Gastrocnemius medialis (tissue), 4 donors: Measurements from ENCODE around the gene ALCAM. TPM values are rescaled to one million over a fixed set of nuclear protein-coding genes. Genes with fewer than 3 reads are reported as not detected.

ENCODE experiments used
- ATAC-seq, 2 donors: fragments of 150-250 bp; one replicate each; pipeline ENCODE4 v1.9.1; 2016
- DNase-seq, 2 donors: peaks; one replicate each; pipeline ENCODE4 v3.0.0-alpha.2; 2019
- H3K27ac ChIP-seq, 4 donors: fragments of 200-600 bp; sonication (generic); 1 replicate in 1 of 4; 2 replicates in 3 of 4; pipeline ENCODE4 v1.5.1; 2016 to 2018; ENCODE audit warnings: mild to moderate bottlenecking in 2 of 4, moderate library complexity in 1 of 4
- H3K27me3 ChIP-seq, 3 donors: fragments of 200-600 bp; sonication (generic) in 2 of 3; 1 replicate in 1 of 3; 2 replicates in 2 of 3; pipeline versions ENCODE4 v1.5.1 to v1.6.0; 2016 to 2019; ENCODE audit warnings: mild to moderate bottlenecking in 1 of 3, moderate library complexity in 1 of 3
- H3K36me3 ChIP-seq, 2 donors: fragments of 200-600 bp; sonication (generic) in 1 of 2; one replicate each; pipeline ENCODE4 v1.5.1; 2017 to 2018
- H3K4me1 ChIP-seq, 2 donors: fragments of 200-600 bp; sonication (generic) in 1 of 2; one replicate each; pipeline ENCODE4 v1.5.1; 2016 to 2017; ENCODE audit warnings: mild to moderate bottlenecking in 2 of 2
- H3K4me3 ChIP-seq, 4 donors: fragments of 200-600 bp; sonication (generic) in 3 of 4; 1 replicate in 1 of 4; 2 replicates in 3 of 4; pipeline ENCODE4 v1.5.1; 2016 to 2019; ENCODE audit warnings: mild to moderate bottlenecking in 2 of 4
- H3K9me3 ChIP-seq, 3 donors: fragments of 200-600 bp; sonication (generic) in 2 of 3; 1 replicate in 1 of 3; 2 replicates in 2 of 3; pipeline ENCODE4 v1.5.1; 2016 to 2019
- CTCF ChIP-seq, 5 experiments: fragments of 450-650 bp in 3 of 5; fragments of 200-600 bp in 2 of 5; sonication (generic) in 2 of 5; IDR thresholded peaks in 4 of 5; conservative IDR thresholded peaks in 1 of 5; 1 replicate in 4 of 5; 2 replicates in 1 of 5; pipeline ENCODE4 v1.5.1; 2016 to 2019; ENCODE audit warnings: antibody characterized with exemption in 5 of 5, mild to moderate bottlenecking in 3 of 5, moderate library complexity in 3 of 5
- POLR2A ChIP-seq, 2 donors: fragments of 450-650 bp; IDR thresholded peaks; one replicate each; pipeline ENCODE4 v1.6.1; 2017; ENCODE audit warnings: antibody characterized with exemption in 2 of 2, mild to moderate bottlenecking in 2 of 2, moderate library complexity in 2 of 2
- in situ Hi-C, 4 donors: fragments of 200-750 bp; cut with MboI; loops; one replicate each; pipeline versions ENCODE4 v1.15.0 to v1.8.0; 2017; ENCODE audit warnings: low sequenced_read_pairs in 4 of 4
- intact Hi-C: fragments of 100-400 bp; cut with DNase I; formaldehyde crosslinking; loops from one replicate; pipeline ENCODE4 v1.15.1; 2023; ENCODE audit warnings: low total_unique reads
- total RNA-seq, 4 donors: library from RNA; depleted of rRNA; stranded (reverse); fragments of >200 nt; gene quantifications; one replicate each; pipeline versions ENCODE4 v1.1.0 to v1.2.3, GENCODE V29; 2016

ALCAM gene
- total RNA-seq, 4 donors from 2014 or later = 0.82 to 3.5 (median 1.6) TPM

DNA sequence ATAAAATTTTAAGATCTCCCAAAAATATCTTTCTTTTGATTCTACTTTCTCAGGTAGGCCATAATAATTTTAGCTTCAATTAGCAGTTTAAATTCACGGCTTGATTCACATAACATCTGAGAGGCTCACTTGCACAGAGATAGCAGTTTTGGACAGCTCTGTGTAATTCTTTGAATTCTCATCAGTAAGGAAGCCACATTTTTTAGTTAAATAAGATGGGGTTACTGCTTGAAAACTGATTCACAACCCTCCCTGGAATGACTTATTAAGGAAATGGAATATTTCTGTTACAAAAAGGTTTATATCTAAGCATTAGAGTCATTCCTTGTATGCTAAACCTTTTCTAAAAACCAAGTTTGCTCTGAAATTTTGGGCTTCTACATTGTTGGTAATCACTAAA is 212.7 kb downstream of the ALCAM start:
- ATAC-seq = no peak
- H3K27ac ChIP-seq = no peak overlapping the region
- H3K36me3 ChIP-seq = no peaks in the 10 kb centered on the region
- in situ Hi-C loops = no loop called here
- no peaks in the 10 kb centered on the region for H3K9me3 ChIP-seq
- intact Hi-C loops = no loop called here
- no peak for DNase-seq
- H3K4me1 ChIP-seq = no peaks in the 10 kb centered on the region
- H3K27me3 ChIP-seq = no peaks in the 10 kb centered on the region
- TF ChIP-seq CTCF (IDR thresholded peaks at IDR 0.05 in 4 of 5, conservative IDR thresholded peaks at IDR 0.05 in 1 of 5) = no peak
- TF ChIP-seq POLR2A (IDR thresholded peaks at IDR 0.05) = no peak
- H3K4me3 ChIP-seq = no peak overlapping the region

GRCh38 chr3:105580296-105580965 is 213.7 kb downstream of the ALCAM start:
- Histone ChIP-seq H3K36me3 (no peaks in the 10 kb centered on the region), H3K4me1 (no peaks in the 10 kb centered on the region), H3K4me3 (no peak overlapping the region), H3K27ac (no peak overlapping the region), H3K27me3 (no peaks in the 10 kb centered on the region), H3K9me3 (no peaks in the 10 kb centered on the region)
- intact Hi-C loops = no loop called here
- ATAC-seq = no peak
- no peak for DNase-seq
- in situ Hi-C loops = no loop called here
- TF ChIP-seq POLR2A (IDR thresholded peaks at IDR 0.05) (no peak), CTCF (IDR thresholded peaks at IDR 0.05 in 4 of 5, conservative IDR thresholded peaks at IDR 0.05 in 1 of 5) (no peak)

DNA sequence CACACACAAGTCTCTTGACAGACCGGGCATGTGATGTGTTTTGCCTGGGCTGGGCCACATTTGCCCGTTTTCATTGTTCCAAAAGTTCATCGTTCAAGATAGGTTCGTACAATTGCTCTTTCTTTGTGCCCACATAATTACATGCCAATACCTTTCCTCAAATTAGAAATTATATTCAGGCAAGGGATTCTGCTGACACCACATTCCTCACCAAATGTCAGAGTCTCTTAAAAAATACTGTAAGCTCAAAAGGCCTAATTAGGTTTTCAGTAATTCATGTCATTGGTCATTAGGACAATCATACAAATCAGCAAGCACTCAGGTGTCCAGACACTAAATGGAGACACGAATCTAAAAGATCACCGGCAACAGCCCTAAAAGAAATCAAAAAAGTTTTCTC is 215.3 kb downstream of the ALCAM start:
- intact Hi-C loops = no loop called here
- H3K4me1 ChIP-seq = no peaks in the 10 kb centered on the region
- in situ Hi-C loops = no loop called here
- no peak for TF ChIP-seq CTCF (IDR thresholded peaks at IDR 0.05 in 4 of 5, conservative IDR thresholded peaks at IDR 0.05 in 1 of 5)
- no peak for TF ChIP-seq POLR2A (IDR thresholded peaks at IDR 0.05)
- H3K4me3 ChIP-seq = no peak overlapping the region
- H3K36me3 ChIP-seq = no peaks in the 10 kb centered on the region
- no peaks in the 10 kb centered on the region for H3K27me3 ChIP-seq
- DNase-seq (no peak), ATAC-seq (no peak)
- H3K9me3 ChIP-seq = no peaks in the 10 kb centered on the region
- H3K27ac ChIP-seq = no peak overlapping the region

DNA sequence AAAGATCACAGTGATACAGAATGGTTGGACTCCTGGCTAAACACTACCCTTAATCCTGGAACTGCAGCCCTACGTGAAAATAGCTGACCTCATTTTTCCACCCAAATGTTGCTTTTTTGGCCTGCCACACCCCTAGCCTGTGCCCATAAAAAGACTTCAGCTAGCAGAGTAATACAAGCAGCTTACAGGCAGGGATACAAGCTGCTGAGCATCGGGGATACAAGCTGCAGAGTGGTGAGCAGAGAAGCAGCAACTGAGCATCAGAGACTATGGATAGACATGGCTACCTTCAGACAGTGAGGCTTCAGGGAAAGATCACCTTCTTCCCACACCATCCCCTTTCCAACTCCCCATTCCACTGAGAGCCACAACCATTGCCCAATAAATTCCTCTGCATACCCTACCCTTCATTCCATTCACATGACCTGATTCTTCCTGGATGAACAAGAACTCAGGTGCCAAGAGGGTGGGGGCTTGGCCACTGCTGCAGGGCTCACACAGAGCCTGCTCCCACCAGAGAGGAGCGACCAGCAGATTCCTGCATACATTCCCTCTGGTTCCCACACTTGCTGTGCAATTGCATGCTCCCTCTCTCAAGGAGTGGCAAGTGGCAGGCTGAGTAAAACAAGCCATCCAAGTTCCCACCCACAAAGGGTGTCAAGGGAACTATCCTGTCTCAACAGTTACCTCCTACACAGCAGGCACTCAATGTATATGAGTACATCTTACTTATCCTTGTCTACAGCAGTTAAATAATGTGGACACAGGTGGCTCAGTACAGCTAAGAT is 217.5 kb downstream of the ALCAM start:
- in situ Hi-C loops (no loop called here), intact Hi-C loops (no loop called here)
- Histone ChIP-seq H3K27ac (no peak overlapping the region), H3K4me3 (no peak overlapping the region), H3K27me3 (no peaks in the 10 kb centered on the region), H3K4me1 (no peaks in the 10 kb centered on the region), H3K36me3 (no peaks in the 10 kb centered on the region), H3K9me3 (no peaks in the 10 kb centered on the region)
- DNase-seq (no peak), ATAC-seq (no peak)
- TF ChIP-seq CTCF (IDR thresholded peaks at IDR 0.05 in 4 of 5, conservative IDR thresholded peaks at IDR 0.05 in 1 of 5) (no peak), POLR2A (IDR thresholded peaks at IDR 0.05) (no peak)
